Measurements from ENCODE around the gene FGD2. TPM values are rescaled to one million over a fixed set of nuclear protein-coding genes. Genes with fewer than 3 reads are reported as not detected.

FGD2 gene
- total RNA-seq, 2 donors from 2014 or later, result 10.1 to 11.9 TPM

DNA sequence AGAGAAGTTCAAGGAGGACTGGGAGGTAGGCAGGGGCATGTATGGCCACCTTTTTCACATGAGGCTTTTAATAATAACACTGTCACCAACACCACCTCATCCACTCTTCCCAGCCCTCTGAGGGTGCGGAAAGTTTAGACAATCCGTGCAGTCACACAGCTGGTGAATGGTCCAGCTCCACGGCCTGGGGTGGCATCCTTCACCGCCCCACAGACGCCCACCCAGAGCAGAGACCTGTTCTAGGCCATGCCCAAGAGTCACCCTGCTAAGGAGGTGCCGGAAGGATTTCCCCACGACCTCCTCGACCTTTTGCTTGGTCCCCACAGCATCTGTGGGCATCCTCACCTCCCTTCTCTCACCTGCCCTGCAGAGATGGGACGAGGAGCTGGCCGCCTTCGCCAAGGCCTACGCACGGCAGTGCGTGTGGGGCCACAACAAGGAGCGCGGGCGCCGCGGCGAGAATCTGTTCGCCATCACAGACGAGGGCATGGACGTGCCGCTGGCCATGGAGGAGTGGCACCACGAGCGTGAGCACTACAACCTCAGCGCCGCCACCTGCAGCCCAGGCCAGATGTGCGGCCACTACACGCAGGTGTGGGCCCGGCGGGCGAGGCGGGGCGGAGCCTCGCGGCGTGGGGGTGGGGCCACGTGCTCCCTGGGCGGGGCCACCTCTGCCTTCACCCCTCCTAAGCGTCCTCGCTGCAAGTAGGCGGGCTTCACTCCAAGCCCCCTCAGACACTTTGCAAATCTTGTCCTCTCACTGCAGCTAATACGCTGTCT is 46.5 kb upstream of the FGD2 start:
- ATAC-seq (no peak), DNase-seq (no peak)
- TF ChIP-seq, protein P1, sequence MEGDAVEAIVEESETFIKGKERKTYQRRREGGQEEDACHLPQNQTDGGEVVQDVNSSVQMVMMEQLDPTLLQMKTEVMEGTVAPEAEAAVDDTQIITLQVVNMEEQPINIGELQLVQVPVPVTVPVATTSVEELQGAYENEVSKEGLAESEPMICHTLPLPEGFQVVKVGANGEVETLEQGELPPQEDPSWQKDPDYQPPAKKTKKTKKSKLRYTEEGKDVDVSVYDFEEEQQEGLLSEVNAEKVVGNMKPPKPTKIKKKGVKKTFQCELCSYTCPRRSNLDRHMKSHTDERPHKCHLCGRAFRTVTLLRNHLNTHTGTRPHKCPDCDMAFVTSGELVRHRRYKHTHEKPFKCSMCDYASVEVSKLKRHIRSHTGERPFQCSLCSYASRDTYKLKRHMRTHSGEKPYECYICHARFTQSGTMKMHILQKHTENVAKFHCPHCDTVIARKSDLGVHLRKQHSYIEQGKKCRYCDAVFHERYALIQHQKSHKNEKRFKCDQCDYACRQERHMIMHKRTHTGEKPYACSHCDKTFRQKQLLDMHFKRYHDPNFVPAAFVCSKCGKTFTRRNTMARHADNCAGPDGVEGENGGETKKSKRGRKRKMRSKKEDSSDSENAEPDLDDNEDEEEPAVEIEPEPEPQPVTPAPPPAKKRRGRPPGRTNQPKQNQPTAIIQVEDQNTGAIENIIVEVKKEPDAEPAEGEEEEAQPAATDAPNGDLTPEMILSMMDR (IDR thresholded peaks at IDR 0.05), result no peak
- no peak for TF ChIP-seq POLR2A (IDR thresholded peaks at IDR 0.05)
- Histone ChIP-seq H3K27ac (no peak overlapping the region), H3K36me3 (replicated peaks in 1 of 2; ENCODE audit: insufficient read depth in 1 of 2, low read depth in 2 of 2) (no peaks in the 10 kb centered on the region), H3K4me1 (peaks cover 13% of the 10 kb centered on the region), H3K9me3 (no peaks in the 10 kb centered on the region), H3K27me3 (no peaks in the 10 kb centered on the region), H3K4me3 (no peak overlapping the region)
- intact Hi-C loops (cut with DNase I), result no loop called here
- 84 to 97% methylated on average over 20 to 44 of the region's 44 CpGs for WGBS, 2 donors

- Histone ChIP-seq H3K9me3 (no peaks in the 10 kb centered on the region), H3K27me3 (no peaks in the 10 kb centered on the region), H3K27ac (no peak overlapping the region), H3K4me1 (peaks cover 18% of the 10 kb centered on the region), H3K4me3 (no peak overlapping the region), H3K36me3 (replicated peaks in 1 of 2; ENCODE audit: insufficient read depth in 1 of 2, low read depth in 2 of 2) (no peaks in the 10 kb centered on the region)
- intact Hi-C loops (cut with DNase I), result no loop called here
- WGBS, 2 donors, result 91 to 93% methylated on average over 17 of the region's 17 CpGs
- DNase-seq, result no peak
- ATAC-seq, result no peak
- TF ChIP-seq, protein P1 (IDR thresholded peaks at IDR 0.05), result no peak
- no peak for TF ChIP-seq POLR2A (IDR thresholded peaks at IDR 0.05)
Observed at GRCh38 chr6:36959555-36960250, 45.8 kb upstream of the FGD2 start.

GRCh38 chr6:36961441-36962435 is 43.7 kb upstream of the FGD2 start:
- Histone ChIP-seq H3K4me3 (no peak overlapping the region), H3K4me1 (peaks cover 18% of the 10 kb centered on the region), H3K36me3 (replicated peaks in 1 of 2; ENCODE audit: insufficient read depth in 1 of 2, low read depth in 2 of 2) (no peaks in the 10 kb centered on the region), H3K9me3 (no peaks in the 10 kb centered on the region), H3K27ac (no peak overlapping the region), H3K27me3 (no peaks in the 10 kb centered on the region)
- intact Hi-C loops (cut with DNase I), result no loop called here
- ATAC-seq, result no peak
- TF ChIP-seq, protein P1 (IDR thresholded peaks at IDR 0.05), result no peak
- TF ChIP-seq POLR2A (IDR thresholded peaks at IDR 0.05), result no peak
- 66 to 82% methylated on average over 38 to 39 of the region's 40 CpGs for WGBS, 2 donors
- DNase-seq, result no peak

- Histone ChIP-seq H3K27ac (no peak overlapping the region), H3K27me3 (no peaks in the 10 kb centered on the region), H3K4me3 (no peak overlapping the region), H3K36me3 (replicated peaks in 1 of 2; ENCODE audit: insufficient read depth in 1 of 2, low read depth in 2 of 2) (peaks cover 0 to 2% of the 10 kb centered on the region in 2 donors), H3K9me3 (no peaks in the 10 kb centered on the region), H3K4me1 (peaks cover 16% of the 10 kb centered on the region)
- ATAC-seq, result no peak
- 61 to 88% methylated on average over 7 to 12 of the region's 12 CpGs for WGBS, 2 donors
- peak in 3 of 4 donors; percentile 62 to 84 (median 64) for DNase-seq
- no peak for TF ChIP-seq POLR2A (IDR thresholded peaks at IDR 0.05)
- TF ChIP-seq, protein P1 (IDR thresholded peaks at IDR 0.05), result no peak
- intact Hi-C loops (cut with DNase I), result no loop called here
Observed at GRCh38 chr6:36962874-36963273, 42.6 kb upstream of the FGD2 start.

Measured in body of pancreas (tissue), 4 donors.